Loucy (cell line): ENCODE data around the gene FOXK1.
A peak's percentile ranks its signal among the peaks of the same experiment; 100 is the strongest.
"Not testable (repeated sequence)": the region's sequence is repeated elsewhere in the genome, so short reads cannot be mapped to it uniquely, and the experiment has no call there.

Experiments used
- H2AFZ ChIP-seq: fragments of 200-600 bp; sonication (generic); 2 replicates; pipeline ENCODE4 v1.6.0; 2016; ENCODE audit warnings: antibody characterized with exemption, mild to moderate bottlenecking, low read length, moderate library complexity
- H3F3A ChIP-seq: fragments of 200-600 bp; 2 replicates; pipeline ENCODE4 v1.6.0; 2016; ENCODE audit warnings: antibody characterized with exemption, low read depth, mild to moderate bottlenecking
- H3K27me3 ChIP-seq: fragments of 200-600 bp; sonication (generic); 2 replicates; pipeline ENCODE4 v1.6.1; 2014; ENCODE audit warnings: low read length, mild to moderate bottlenecking; ENCODE audit not compliant: insufficient read depth, poor library complexity, severe bottlenecking
- H3K36me3 ChIP-seq: fragments of 200-600 bp; sonication (generic); 2 replicates; pipeline ENCODE4 v1.6.1; 2016; ENCODE audit warnings: low read length; ENCODE audit not compliant: insufficient read depth
- H3K4me1 ChIP-seq: fragments of 200-600 bp; sonication (generic); 2 replicates; pipeline ENCODE4 v1.5.1; 2014; ENCODE audit warnings: low read length, mild to moderate bottlenecking; ENCODE audit not compliant: insufficient read depth, poor library complexity, severe bottlenecking
- H3K4me2 ChIP-seq: fragments of 200-600 bp; sonication (generic); 2 replicates; pipeline ENCODE4 v1.6.0; 2014; ENCODE audit warnings: antibody characterized with exemption, low read length, low read depth, mild to moderate bottlenecking; ENCODE audit not compliant: poor library complexity, severe bottlenecking
- H3K4me3 ChIP-seq: fragments of 200-600 bp; sonication (generic); 2 replicates; pipeline ENCODE4 v1.5.1; 2014; ENCODE audit warnings: low read length, mild to moderate bottlenecking, mixed read lengths; ENCODE audit not compliant: poor library complexity, severe bottlenecking
- H3K79me2 ChIP-seq: fragments of 200-600 bp; sonication (generic); 2 replicates; pipeline ENCODE4 v1.6.1; 2014; ENCODE audit warnings: low read length; ENCODE audit not compliant: insufficient read depth
- H3K9ac ChIP-seq: fragments of 200-600 bp; sonication (generic); 2 replicates; pipeline ENCODE4 v1.6.0; 2014; ENCODE audit warnings: mild to moderate bottlenecking, low read depth, low read length, moderate library complexity; ENCODE audit not compliant: poor library complexity, severe bottlenecking
- H3K9me2 ChIP-seq: fragments of 200-600 bp; sonication (generic); replicated peaks from 2 replicates; pipeline ENCODE4 v1.6.1; 2016; ENCODE audit warnings: low read depth, low read length, mixed read lengths
- H3K9me3 ChIP-seq: fragments of 200-600 bp; sonication (generic); 2 replicates; pipeline ENCODE4 v1.6.1; 2014; ENCODE audit warnings: mild to moderate bottlenecking, antibody characterized with exemption, low read length, low read depth; ENCODE audit not compliant: insufficient read depth
- H4K20me1 ChIP-seq: fragments of 200-600 bp; sonication (generic); 2 replicates; pipeline ENCODE4 v1.6.0; 2014; ENCODE audit warnings: antibody characterized with exemption, low read length, mild to moderate bottlenecking; ENCODE audit not compliant: insufficient read depth, poor library complexity, severe bottlenecking
- CTCF ChIP-seq: fragments of 200-600 bp; sonication (generic); conservative IDR thresholded peaks from 2 replicates; pipeline ENCODE4 v1.5.1; 2014; ENCODE audit warnings: mild to moderate bottlenecking, antibody characterized with exemption, low read length
- EZH2phosphoT487 ChIP-seq: fragments of 200-600 bp; IDR thresholded peaks from 2 replicates; pipeline ENCODE4 v1.6.1; 2018; ENCODE audit warnings: antibody characterized with exemption, mild to moderate bottlenecking, moderate library complexity, borderline replicate concordance

Gene FOXK1

GRCh38 chr7:4642468-4643203 lies 39.5 kb upstream of the FOXK1 start:
- Histone ChIP-seq H3K4me3 (peak overlapping the region; percentile 89), H3K79me2 (peaks cover 8% of the 10 kb centered on the region), H3K9ac (peak overlapping the region; percentile 93), H3F3A (no peaks in the 10 kb centered on the region), H3K9me3 (no peaks in the 10 kb centered on the region), H4K20me1 (no peaks in the 10 kb centered on the region), H3K27me3 (no peaks in the 10 kb centered on the region), H3K36me3 (no peaks in the 10 kb centered on the region), H3K4me1 (peaks cover 6% of the 10 kb centered on the region), H3K9me2 (no peaks in the 10 kb centered on the region), H2AFZ (peak overlapping the region; percentile 95), H3K4me2 (peak overlapping the region; percentile 91)
- TF ChIP-seq EZH2phosphoT487 = no peak
- no peak for TF ChIP-seq CTCF

DNA sequence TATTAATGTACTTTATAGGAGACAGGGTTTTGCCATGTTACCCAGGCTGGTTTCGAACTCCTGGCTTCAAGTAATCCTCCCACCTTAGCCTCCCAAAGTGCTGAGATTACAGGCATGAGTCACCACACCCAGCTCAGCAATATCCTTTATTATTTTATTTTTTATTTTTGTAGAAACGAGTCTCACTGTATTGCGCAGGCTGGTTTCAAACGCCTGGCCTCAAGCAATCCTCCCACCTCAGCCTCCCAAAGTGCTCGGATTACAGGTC lies 39.0 kb upstream of the FOXK1 start:
- H3K36me3 ChIP-seq, H3F3A ChIP-seq, H3K79me2 ChIP-seq, H4K20me1 ChIP-seq, H2AFZ ChIP-seq, H3K9me2 ChIP-seq, H3K9me3 ChIP-seq, H3K27me3 ChIP-seq, H3K4me1 ChIP-seq: not testable (repeated sequence)
- peak overlapping the region; percentile 93 for H3K9ac ChIP-seq
- peak overlapping the region; percentile 91 for H3K4me2 ChIP-seq
- peak overlapping the region; percentile 89 for H3K4me3 ChIP-seq

DNA sequence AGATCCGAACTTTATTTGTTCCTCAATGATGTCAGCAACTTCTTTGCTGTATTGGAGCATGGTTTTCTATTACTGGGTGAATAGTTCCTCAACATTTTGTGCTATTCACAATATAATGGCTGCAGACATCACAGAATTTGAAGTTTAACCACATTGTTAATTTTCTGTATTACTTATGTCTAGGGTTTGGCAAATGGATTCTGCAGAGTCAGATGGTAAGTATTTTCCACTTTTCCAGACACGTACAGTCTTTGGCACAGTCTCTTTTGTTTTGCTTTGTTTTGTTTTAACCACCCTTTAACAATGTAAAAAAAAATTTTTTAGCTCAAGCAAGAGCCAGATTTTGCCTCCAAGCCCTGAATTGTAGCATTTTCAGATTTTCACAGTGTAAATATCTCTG lies 36.8 kb upstream of the FOXK1 start:
- H3K9me2 ChIP-seq = no peaks in the 10 kb centered on the region
- H3K4me3 ChIP-seq = no peak overlapping the region
- no peak for TF ChIP-seq EZH2phosphoT487
- no peak for TF ChIP-seq CTCF
- H3K9me3 ChIP-seq = no peaks in the 10 kb centered on the region
- H3K9ac ChIP-seq = no peak overlapping the region
- no peaks in the 10 kb centered on the region for H4K20me1 ChIP-seq
- H3K4me1 ChIP-seq = peaks cover 6% of the 10 kb centered on the region
- no peak overlapping the region for H2AFZ ChIP-seq
- no peaks in the 10 kb centered on the region for H3F3A ChIP-seq
- no peak overlapping the region for H3K4me2 ChIP-seq
- no peaks in the 10 kb centered on the region for H3K36me3 ChIP-seq
- H3K79me2 ChIP-seq = peaks cover 8% of the 10 kb centered on the region
- H3K27me3 ChIP-seq = no peaks in the 10 kb centered on the region

- H2AFZ ChIP-seq = no peak overlapping the region
- no peak overlapping the region for H3K4me3 ChIP-seq
- no peaks in the 10 kb centered on the region for H3K27me3 ChIP-seq
- no peaks in the 10 kb centered on the region for H3F3A ChIP-seq
- TF ChIP-seq EZH2phosphoT487 = no peak
- TF ChIP-seq CTCF = no peak
- H3K79me2 ChIP-seq = no peaks in the 10 kb centered on the region
- no peaks in the 10 kb centered on the region for H3K36me3 ChIP-seq
- no peaks in the 10 kb centered on the region for H4K20me1 ChIP-seq
- no peaks in the 10 kb centered on the region for H3K4me1 ChIP-seq
- no peaks in the 10 kb centered on the region for H3K9me3 ChIP-seq
- H3K4me2 ChIP-seq = no peak overlapping the region
- no peak overlapping the region for H3K9ac ChIP-seq
- no peaks in the 10 kb centered on the region for H3K9me2 ChIP-seq
These were observed 34.0 kb upstream of the FOXK1 start for GRCh38 chr7:4648111-4648510.
